Upper lobe of right lung (tissue), 1 donor: ENCODE results near the gene RAB10. TPM values are rescaled to one million over a fixed set of nuclear protein-coding genes. Genes with fewer than 3 reads are reported as not detected.

Source experiments
- ATAC-seq: fragments of 200-7000 bp; cut with Tn5 transposase; one replicate; pipeline ENCODE4 v1.9.1; 2020; ENCODE audit warnings: mild to moderate bottlenecking, moderate library complexity
- DNase-seq: peaks from one replicate; pipeline ENCODE4 v3.0.0-alpha.2; 2020
- H3K27ac ChIP-seq: fragments of 200-600 bp; one replicate; pipeline ENCODE4 v1.8.0; 2022
- H3K27me3 ChIP-seq: fragments of 200-600 bp; one replicate; pipeline ENCODE4 v1.8.0; 2022; ENCODE audit warnings: mild to moderate bottlenecking
- H3K36me3 ChIP-seq: fragments of 200-600 bp; one replicate; pipeline ENCODE4 v1.8.0; 2022
- H3K4me1 ChIP-seq: fragments of 200-600 bp; one replicate; pipeline ENCODE4 v1.8.0; 2022
- H3K4me3 ChIP-seq: fragments of 200-600 bp; one replicate; pipeline ENCODE4 v1.8.0; 2022; ENCODE audit warnings: mild to moderate bottlenecking
- H3K9me3 ChIP-seq: fragments of 200-600 bp; one replicate; pipeline ENCODE4 v1.8.0; 2022
- intact Hi-C: fragments of 100-400 bp; cut with DNase I; formaldehyde crosslinking; loops from one replicate; pipeline ENCODE4 v1.11.0; 2022
- total RNA-seq: library from RNA; stranded (reverse); fragmentation: NEBNext Ultra II Directional; extraction: Animal tissue kit (Norgen Biotek cat#: 25700); gene quantifications from one replicate; pipeline ENCODE4 v1.2.1, GENCODE V29; 2021
- TF ChIP-seq, protein P1 (sequence below): fragments of 200-600 bp; IDR thresholded peaks from one replicate; pipeline ENCODE4 v1.8.0; 2022; ENCODE audit warnings: antibody characterized with exemption
- donor health status: DM: no; HTN: yes; CAD: no; lungs with severe emphysema.

Gene RAB10
- total RNA-seq, 1 donor from 2014 or later, result 111 TPM

DNA sequence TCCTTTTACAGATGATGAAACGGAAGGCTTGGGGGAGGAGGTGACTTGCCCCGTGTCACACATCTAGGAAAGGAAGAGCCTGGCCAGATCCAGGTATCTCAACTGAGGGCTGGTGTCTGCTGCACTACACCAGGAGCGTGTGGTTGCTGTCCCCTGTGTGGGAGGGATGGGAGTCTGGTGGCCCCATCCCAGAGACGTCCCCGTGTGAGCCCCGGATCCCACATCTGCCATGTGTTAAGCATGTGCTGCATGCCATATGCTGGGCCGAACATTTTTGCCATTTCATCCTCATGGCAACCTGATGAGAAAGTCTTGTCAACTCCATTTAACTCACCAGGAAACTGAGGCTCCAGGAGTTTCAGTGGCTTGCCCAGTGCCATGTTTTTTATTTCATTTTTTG lies 143.2 kb downstream of the RAB10 start:
- Histone ChIP-seq H3K36me3 (no peaks in the 10 kb centered on the region), H3K27ac (no peak overlapping the region), H3K4me3 (no peak overlapping the region), H3K4me1 (peaks cover 12% of the 10 kb centered on the region), H3K27me3 (peaks cover 34% of the 10 kb centered on the region), H3K9me3 (no peaks in the 10 kb centered on the region)
- DNase-seq (no peak), ATAC-seq (no peak)
- intact Hi-C loops, result no loop called here
- TF ChIP-seq, protein P1, sequence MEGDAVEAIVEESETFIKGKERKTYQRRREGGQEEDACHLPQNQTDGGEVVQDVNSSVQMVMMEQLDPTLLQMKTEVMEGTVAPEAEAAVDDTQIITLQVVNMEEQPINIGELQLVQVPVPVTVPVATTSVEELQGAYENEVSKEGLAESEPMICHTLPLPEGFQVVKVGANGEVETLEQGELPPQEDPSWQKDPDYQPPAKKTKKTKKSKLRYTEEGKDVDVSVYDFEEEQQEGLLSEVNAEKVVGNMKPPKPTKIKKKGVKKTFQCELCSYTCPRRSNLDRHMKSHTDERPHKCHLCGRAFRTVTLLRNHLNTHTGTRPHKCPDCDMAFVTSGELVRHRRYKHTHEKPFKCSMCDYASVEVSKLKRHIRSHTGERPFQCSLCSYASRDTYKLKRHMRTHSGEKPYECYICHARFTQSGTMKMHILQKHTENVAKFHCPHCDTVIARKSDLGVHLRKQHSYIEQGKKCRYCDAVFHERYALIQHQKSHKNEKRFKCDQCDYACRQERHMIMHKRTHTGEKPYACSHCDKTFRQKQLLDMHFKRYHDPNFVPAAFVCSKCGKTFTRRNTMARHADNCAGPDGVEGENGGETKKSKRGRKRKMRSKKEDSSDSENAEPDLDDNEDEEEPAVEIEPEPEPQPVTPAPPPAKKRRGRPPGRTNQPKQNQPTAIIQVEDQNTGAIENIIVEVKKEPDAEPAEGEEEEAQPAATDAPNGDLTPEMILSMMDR, result no peak

DNA sequence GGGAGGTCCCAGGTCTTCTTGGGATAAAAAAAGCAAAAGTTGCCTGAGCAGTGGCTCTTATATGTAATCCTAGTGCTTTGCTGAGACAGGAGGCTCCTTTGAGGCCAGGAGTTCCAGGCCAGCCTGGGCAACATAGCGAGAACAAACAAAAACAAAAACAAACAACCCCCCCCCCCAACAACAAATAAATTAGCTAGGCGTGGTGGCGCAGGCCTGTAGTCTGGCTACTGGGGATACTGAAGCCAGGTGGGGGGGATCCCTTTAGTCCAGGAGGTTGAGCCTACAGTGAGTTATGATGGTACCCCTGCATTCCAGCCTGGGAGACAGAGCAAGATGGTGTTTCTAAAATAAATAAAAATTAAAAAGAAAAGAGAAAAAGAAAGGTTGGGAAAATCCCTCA lies 144.4 kb downstream of the RAB10 start:
- no peaks in the 10 kb centered on the region for H3K36me3 ChIP-seq
- no peak overlapping the region for H3K27ac ChIP-seq
- no peak for ATAC-seq
- peaks cover 29% of the 10 kb centered on the region for H3K27me3 ChIP-seq
- H3K9me3 ChIP-seq, result no peaks in the 10 kb centered on the region
- intact Hi-C loops, result no loop called here
- peak overlapping the region; percentile 61 for H3K4me3 ChIP-seq
- TF ChIP-seq, protein P1, result no peak
- no peak for DNase-seq
- peaks cover 11% of the 10 kb centered on the region for H3K4me1 ChIP-seq

DNA sequence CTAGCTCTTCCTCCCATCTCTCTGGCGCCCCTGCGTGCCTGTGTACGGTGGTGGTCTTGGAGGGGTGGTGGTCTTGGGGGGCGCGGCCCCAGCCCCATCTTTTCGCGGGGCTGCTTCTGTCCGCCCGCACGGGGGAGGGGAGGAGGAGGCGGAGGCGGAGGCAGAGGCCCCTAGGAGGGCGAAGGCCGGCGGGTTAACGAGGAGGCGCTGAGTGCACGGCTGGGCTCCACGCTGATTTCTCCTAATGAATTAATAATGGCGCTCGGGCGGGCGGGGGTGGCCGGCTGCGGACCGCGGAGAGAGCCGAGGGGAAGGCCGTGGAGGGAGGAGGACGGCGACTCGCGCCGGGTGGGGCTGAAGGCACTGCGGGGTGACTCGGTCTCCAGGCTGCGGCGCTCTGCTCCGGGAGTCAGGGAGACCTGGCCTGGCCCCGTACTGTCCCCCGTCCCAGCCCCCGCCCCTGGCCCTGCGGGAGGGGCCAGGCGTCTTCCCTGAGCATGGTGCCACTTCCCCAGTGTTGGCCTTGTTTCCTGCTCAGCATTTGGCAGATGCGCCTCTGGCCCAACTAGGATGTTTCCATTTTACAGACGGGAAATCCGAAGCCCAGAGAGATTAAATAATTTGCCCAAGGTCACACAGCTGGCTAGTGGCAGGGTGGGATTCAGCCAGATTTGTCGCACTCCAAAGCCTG lies 145.0 kb downstream of the RAB10 start:
- Histone ChIP-seq H3K4me1 (peaks cover 8% of the 10 kb centered on the region), H3K9me3 (no peaks in the 10 kb centered on the region), H3K27me3 (peaks cover 23% of the 10 kb centered on the region), H3K4me3 (peak overlapping the region; percentile 61), H3K36me3 (no peaks in the 10 kb centered on the region), H3K27ac (peak overlapping the region; percentile 55)
- intact Hi-C loops, result no loop called here
- TF ChIP-seq, protein P1, result no peak
- ATAC-seq, result peak; percentile 57
- no peak for DNase-seq

DNA sequence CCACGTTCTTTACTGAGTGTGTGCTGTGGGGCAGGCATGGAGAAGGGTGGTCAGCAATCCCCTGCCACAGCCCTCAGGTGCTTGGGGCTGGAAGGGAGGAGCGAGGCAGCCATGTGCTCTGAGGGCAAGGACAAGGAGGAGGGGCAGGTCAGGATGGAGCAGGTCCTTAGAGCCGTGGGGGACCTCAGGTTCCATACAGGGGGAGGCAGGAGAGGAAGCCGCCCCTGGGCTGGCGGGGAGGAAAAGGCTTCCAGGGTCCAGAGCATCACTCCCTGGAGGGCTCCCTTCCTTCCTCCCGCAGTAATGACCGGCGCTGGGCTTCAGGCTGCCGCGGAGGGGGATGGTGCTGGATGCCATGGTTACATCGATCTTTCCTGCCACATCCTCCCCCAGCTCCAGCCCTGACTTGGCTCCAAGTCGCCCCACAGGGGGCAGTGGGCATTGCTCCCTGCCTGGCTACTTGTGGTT lies 145.6 kb downstream of the RAB10 start:
- H3K27ac ChIP-seq, result no peak overlapping the region
- H3K36me3 ChIP-seq, result no peaks in the 10 kb centered on the region
- no peaks in the 10 kb centered on the region for H3K9me3 ChIP-seq
- DNase-seq (no peak), ATAC-seq (no peak)
- intact Hi-C loops, result no loop called here
- TF ChIP-seq, protein P1, result no peak
- H3K27me3 ChIP-seq, result peaks cover 17% of the 10 kb centered on the region
- H3K4me3 ChIP-seq, result peak overlapping the region; percentile 61
- H3K4me1 ChIP-seq, result peaks cover 5% of the 10 kb centered on the region

DNA sequence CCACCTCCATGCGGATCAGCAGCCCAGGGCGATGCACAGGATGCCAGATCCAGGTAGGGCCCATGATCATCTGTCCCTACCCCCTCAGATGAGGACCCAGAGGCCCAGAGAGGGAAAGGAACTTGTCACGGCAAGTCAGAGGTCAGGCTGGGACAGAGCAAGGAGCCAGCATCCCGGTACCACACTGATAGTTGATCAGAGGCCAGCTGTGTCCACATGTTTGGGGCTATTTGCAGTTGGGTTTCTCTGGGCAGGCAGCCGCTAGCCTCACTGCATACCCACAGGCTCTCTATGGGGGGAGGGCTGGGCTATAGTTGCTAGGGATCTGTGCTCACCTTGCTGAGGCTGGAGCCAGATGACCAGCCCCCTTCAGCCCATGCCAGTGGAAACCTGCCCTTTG lies 148.6 kb downstream of the RAB10 start:
- no peak for DNase-seq
- intact Hi-C loops, result no loop called here
- Histone ChIP-seq H3K4me3 (no peak overlapping the region), H3K9me3 (no peaks in the 10 kb centered on the region), H3K27ac (no peak overlapping the region), H3K36me3 (no peaks in the 10 kb centered on the region), H3K27me3 (no peaks in the 10 kb centered on the region), H3K4me1 (peaks cover 5% of the 10 kb centered on the region)
- TF ChIP-seq, protein P1, result no peak
- ATAC-seq, result no peak
